GM12878 (cell line): Measurements from ENCODE around the gene ATP5ME. TPM values are rescaled to one million over a fixed set of nuclear protein-coding genes. Genes with fewer than 3 reads are reported as not detected.

Source experiments
- ATAC-seq: fragments of 200-7000 bp; cut with Tn5 transposase; 3 replicates; pipeline ENCODE4 v1.9.1; 2020; ENCODE audit warnings: mild to moderate bottlenecking, moderate library complexity
- BruUV-seq: library from RNA; stranded (reverse); fragments of 400-500 nt; replicated peaks from 2 replicates; lab custom pipeline; 2021; lab: Mats Ljungman, UMichigan
- CTCF ChIA-PET: fragments of 300-600 bp; sonication (Branson Sonifier 250); formaldehyde crosslinking; extraction: SDS; loops from one replicate; lab custom pipeline; 2021; ENCODE audit warnings: inconsistent platforms; lab: Yijun Ruan, JAX
- POLR2A ChIA-PET: fragments of 350-600 bp; formaldehyde crosslinking; extraction: SDS; loops from one replicate; lab custom pipeline; 2021; ENCODE audit warnings: inconsistent platforms; lab: Charles Lee
- RAD21 ChIA-PET: fragments of 300-600 bp; sonication (Branson Sonifier 250); formaldehyde crosslinking; loops from one replicate; lab custom pipeline; 2023; ENCODE audit warnings: antibody characterized with exemption; ENCODE audit not compliant: unreplicated experiment; lab: Charles Lee
- SMC1A ChIA-PET: fragments of 300-600 bp; sonication (Branson Sonifier 250); formaldehyde crosslinking; loops from one replicate; lab custom pipeline; 2023; ENCODE audit not compliant: unreplicated experiment, uncharacterized antibody; lab: Charles Lee
- DNase-seq: peaks from one replicate; pipeline ENCODE4 v3.0.0-alpha.2; 2011; ENCODE audit warnings: low read depth, low spot score
- FAIRE-seq: peaks from 3 replicates; lab custom pipeline; 2011; peaks lifted over from hg19 to GRCh38; lab: Jason Lieb, UNC
- H2AFZ ChIP-seq: 2 replicates; pipeline ENCODE4 v1.6.0; 2011; ENCODE audit warnings: low read depth, low read length, control low read depth; ENCODE audit not compliant: control insufficient read depth
- H3K27ac ChIP-seq: 2 replicates; pipeline ENCODE4 v1.5.1; 2011; ENCODE audit warnings: control low read depth; ENCODE audit not compliant: control insufficient read depth, insufficient read depth
- H3K27me3 ChIP-seq, 2 experiments: replicated peaks in 1 of 2; 2 replicates each; pipeline versions ENCODE4 v1.6.0 to v1.6.1; 2011; ENCODE audit warnings: low read length in 1 of 2; ENCODE audit not compliant: control insufficient read depth in 2 of 2, insufficient read depth in 2 of 2
- H3K36me3 ChIP-seq, 2 experiments: 2 replicates each; pipeline ENCODE4 v1.5.1; 2011; ENCODE audit warnings: low read length in 1 of 2; ENCODE audit not compliant: control insufficient read depth in 2 of 2, insufficient read depth in 2 of 2
- H3K4me1 ChIP-seq: 2 replicates; pipeline ENCODE4 v1.6.1; 2011; ENCODE audit warnings: mild to moderate bottlenecking, low read length, moderate library complexity, mixed read lengths; ENCODE audit not compliant: control insufficient read depth, insufficient read depth
- H3K4me2 ChIP-seq: 2 replicates; pipeline ENCODE4 v1.6.0; 2011; ENCODE audit warnings: control low read depth; ENCODE audit not compliant: control insufficient read depth, insufficient read depth
- H3K4me3 ChIP-seq: fragments of 200-600 bp; sonication (generic); 2 replicates; pipeline ENCODE4 v1.5.1; 2016
- H3K79me2 ChIP-seq: 2 replicates; pipeline ENCODE4 v1.6.0; 2011; ENCODE audit warnings: low read length; ENCODE audit not compliant: control insufficient read depth, insufficient read depth
- H3K9ac ChIP-seq: 2 replicates; pipeline ENCODE4 v1.8.0; 2011; ENCODE audit warnings: low read length, control low read depth, mixed read lengths; ENCODE audit not compliant: control insufficient read depth, insufficient read depth
- H3K9me3 ChIP-seq: replicated peaks from 3 replicates; pipeline ENCODE4 v1.5.1; 2011; ENCODE audit warnings: mild to moderate bottlenecking, low read length; ENCODE audit not compliant: control insufficient read depth, insufficient read depth
- H4K20me1 ChIP-seq: 2 replicates; pipeline ENCODE4 v1.6.0; 2011; ENCODE audit not compliant: control insufficient read depth, insufficient read depth
- BHLHE40 ChIP-seq, 2 experiments: fragments of 450-650 bp in 1 of 2; IDR thresholded peaks; 2 replicates each; pipeline ENCODE4 v1.6.1; 2011 to 2017; ENCODE audit warnings: low read depth in 2 of 2, borderline replicate concordance in 1 of 2, improper control_type of control experiment in 1 of 2, low read length in 1 of 2, mild to moderate bottlenecking in 1 of 2
- CBX5 ChIP-seq: sonication (generic); IDR thresholded peaks from 2 replicates; pipeline ENCODE4 v1.6.1; 2016; ENCODE audit warnings: low read depth, moderate library complexity, mild to moderate bottlenecking, inconsistent platforms
- CREM ChIP-seq: IDR thresholded peaks from 2 replicates; pipeline ENCODE4 v1.6.1; 2014; ENCODE audit warnings: antibody characterized with exemption, low read depth
- FOS ChIP-seq: IDR thresholded peaks from 3 replicates; pipeline ENCODE4 v1.6.1; 2011; ENCODE audit warnings: borderline replicate concordance; ENCODE audit not compliant: insufficient read length; ENCODE audit errors: extremely low read depth
- HDAC2 ChIP-seq: fragments of 200-600 bp; sonication (generic); IDR thresholded peaks from 2 replicates; pipeline ENCODE4 v1.6.1; 2017
- MTA2 ChIP-seq: fragments of 450-650 bp; IDR thresholded peaks from 2 replicates; pipeline ENCODE4 v1.6.1; 2016; ENCODE audit warnings: low read depth, mild to moderate bottlenecking, moderate library complexity
- PAX8 ChIP-seq: fragments of 450-650 bp; IDR thresholded peaks from 2 replicates; pipeline ENCODE4 v1.6.1; 2017; ENCODE audit warnings: mild to moderate bottlenecking, moderate library complexity
- POLR2A ChIP-seq: IDR thresholded peaks from 2 replicates; pipeline ENCODE4 v1.6.1; 2011; ENCODE audit warnings: low read depth, mild to moderate bottlenecking, low read length
- SREBF1 ChIP-seq: IDR thresholded peaks from 2 replicates; pipeline ENCODE4 v1.6.1; 2012; ENCODE audit warnings: mild to moderate bottlenecking, low read length
- SREBF2 ChIP-seq: IDR thresholded peaks from 2 replicates; pipeline ENCODE4 v1.6.1; 2012; ENCODE audit warnings: mild to moderate bottlenecking, low read length
- TBL1XR1 ChIP-seq: IDR thresholded peaks from 2 replicates; pipeline ENCODE4 v1.6.1; 2012; ENCODE audit warnings: low read depth, low read length, improper control_type of control experiment
- TCF7 ChIP-seq: IDR thresholded peaks from 2 replicates; pipeline ENCODE4 v1.6.1; 2014; ENCODE audit warnings: antibody characterized with exemption, borderline replicate concordance
- YBX1 ChIP-seq: fragments of 450-650 bp; IDR thresholded peaks from 2 replicates; pipeline ENCODE4 v1.6.1; 2016; ENCODE audit warnings: antibody characterized with exemption
- WGBS: methylation state at CpG from one replicate; pipeline ENCODE4 v1.1.6; 2016; ENCODE audit warnings: low lambda C conversion rate; ENCODE audit not compliant: insufficient replicate concordance, insufficient coverage; ENCODE audit errors: missing lambda C conversion rate; 5-methylcytosine and 5-hydroxymethylcytosine counted together
- in situ Hi-C: fragments of 300-500 bp; cut with MboI; formaldehyde crosslinking; loops from 9 replicates; pipeline ENCODE4 v1.14.3; 2018; ENCODE audit warnings: mixed read lengths
- intact Hi-C: fragments of 100-400 bp; cut with micrococcal nuclease; formaldehyde crosslinking; loops from one replicate; pipeline ENCODE4 v1.14.2; 2022; ENCODE audit not compliant: unreplicated experiment
- polyA plus RNA-seq, 11 experiments: library from polyadenylated mRNA; depleted of rRNA in 4 of 11; unstranded in 6 of 11; stranded (reverse) in 5 of 11; fragments of >200 nt; fragmentation: Nextera tagmentation in 4 of 11; fragmentation: Illumina TruSeq in 1 of 11; extraction: Ambion mirVana in 4 of 11; extraction: Trizol in 1 of 11; gene quantifications; 1 replicate in 1 of 11; 2 replicates in 10 of 11; pipeline versions ENCODE4 v1.2.1 to v1.2.3, GENCODE V29; 2011 to 2016; ENCODE audit warnings: inconsistent platforms in 2 of 11, missing spikeins in 2 of 11, low read depth in 1 of 11
- total RNA-seq, 4 experiments: library from RNA; depleted of rRNA in 3 of 4; stranded (reverse); fragments of >200 nt in 3 of 4; fragmentation: Illumina TruSeq in 1 of 4; extraction: Trizol in 1 of 4; gene quantifications; 2 replicates each; pipeline versions ENCODE4 v1.2.1 to v1.2.3, GENCODE V29; 2013 to 2021
- TF ChIP-seq, protein P1 (sequence below): IDR thresholded peaks from 2 replicates; pipeline ENCODE4 v1.6.1; 2012; ENCODE audit warnings: mild to moderate bottlenecking, low read depth, low read length

ATP5ME gene
- total and polyA plus RNA-seq, 10 of the 15 experiments (the other 5 are each of a cell fraction or from before 2014, with no cell fraction given), result 279 to 2,374 (median 509) TPM

DNA sequence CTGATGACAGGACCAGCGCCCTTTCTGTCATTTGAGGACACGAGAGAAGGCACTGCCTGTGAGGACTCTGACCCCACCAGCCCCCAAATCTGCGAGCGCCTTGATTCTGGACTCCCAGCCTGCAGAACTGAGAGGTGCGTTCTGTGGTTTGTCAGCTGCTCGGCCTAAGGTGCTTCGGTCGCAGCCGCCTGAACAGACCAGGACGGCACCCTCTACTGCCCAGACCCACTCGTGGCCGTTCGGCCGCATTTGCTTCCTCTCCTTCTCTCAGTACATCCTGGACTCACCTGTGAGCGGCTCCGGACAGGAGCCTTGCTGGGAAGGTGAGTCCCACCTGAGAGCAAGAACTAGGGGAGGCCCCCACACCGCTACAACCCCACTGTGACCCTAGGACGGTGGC, 40.0 kb upstream of the ATP5ME start:
- no TSS peak for BruUV-seq
- Histone ChIP-seq H3K4me3 (no peak overlapping the region), H3K36me3 (peaks cover 0 to 3% of the 10 kb centered on the region in 2 experiments; a peak in 2 of 4 replicates)
- POLR2A ChIA-PET, result no interaction called here
- SMC1A ChIA-PET, result no interaction called here
- ATAC-seq, result no peak
- intact Hi-C loops, result no loop called here
- TF ChIP-seq FOS (no peak), TCF7 (no peak), HDAC2 (no peak), MTA2 (no peak), BHLHE40 (IDR thresholded peaks at IDR 0.05; ENCODE audit: borderline replicate concordance in 1 of 2, low read depth in 2 of 2, low read length in 1 of 2) (no peak), CBX5 (no peak), YBX1 (no peak), CREM (no peak), SREBF1 (no peak), TBL1XR1 (no peak), POLR2A (no peak), SREBF2 (no peak), PAX8 (no peak)
- TF ChIP-seq, protein P1, sequence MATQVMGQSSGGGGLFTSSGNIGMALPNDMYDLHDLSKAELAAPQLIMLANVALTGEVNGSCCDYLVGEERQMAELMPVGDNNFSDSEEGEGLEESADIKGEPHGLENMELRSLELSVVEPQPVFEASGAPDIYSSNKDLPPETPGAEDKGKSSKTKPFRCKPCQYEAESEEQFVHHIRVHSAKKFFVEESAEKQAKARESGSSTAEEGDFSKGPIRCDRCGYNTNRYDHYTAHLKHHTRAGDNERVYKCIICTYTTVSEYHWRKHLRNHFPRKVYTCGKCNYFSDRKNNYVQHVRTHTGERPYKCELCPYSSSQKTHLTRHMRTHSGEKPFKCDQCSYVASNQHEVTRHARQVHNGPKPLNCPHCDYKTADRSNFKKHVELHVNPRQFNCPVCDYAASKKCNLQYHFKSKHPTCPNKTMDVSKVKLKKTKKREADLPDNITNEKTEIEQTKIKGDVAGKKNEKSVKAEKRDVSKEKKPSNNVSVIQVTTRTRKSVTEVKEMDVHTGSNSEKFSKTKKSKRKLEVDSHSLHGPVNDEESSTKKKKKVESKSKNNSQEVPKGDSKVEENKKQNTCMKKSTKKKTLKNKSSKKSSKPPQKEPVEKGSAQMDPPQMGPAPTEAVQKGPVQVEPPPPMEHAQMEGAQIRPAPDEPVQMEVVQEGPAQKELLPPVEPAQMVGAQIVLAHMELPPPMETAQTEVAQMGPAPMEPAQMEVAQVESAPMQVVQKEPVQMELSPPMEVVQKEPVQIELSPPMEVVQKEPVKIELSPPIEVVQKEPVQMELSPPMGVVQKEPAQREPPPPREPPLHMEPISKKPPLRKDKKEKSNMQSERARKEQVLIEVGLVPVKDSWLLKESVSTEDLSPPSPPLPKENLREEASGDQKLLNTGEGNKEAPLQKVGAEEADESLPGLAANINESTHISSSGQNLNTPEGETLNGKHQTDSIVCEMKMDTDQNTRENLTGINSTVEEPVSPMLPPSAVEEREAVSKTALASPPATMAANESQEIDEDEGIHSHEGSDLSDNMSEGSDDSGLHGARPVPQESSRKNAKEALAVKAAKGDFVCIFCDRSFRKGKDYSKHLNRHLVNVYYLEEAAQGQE, result no peak
- TF ChIP-seq, all 136 proteins: peak for 0
- Histone ChIP-seq H3K9me3 (no peaks in the 10 kb centered on the region), H3K27me3 (no peaks in the 10 kb centered on the region), H3K9ac (no peak overlapping the region), H3K79me2 (peaks cover 30% of the 10 kb centered on the region), H2AFZ (no peak overlapping the region), H4K20me1 (no peaks in the 10 kb centered on the region), H3K27ac (no peak overlapping the region), H3K4me1 (no peaks in the 10 kb centered on the region), H3K4me2 (no peak overlapping the region)
- ChIA-PET RAD21 (no interaction called here), CTCF (no interaction called here)
- in situ Hi-C loops, result no loop called here
- FAIRE-seq (no peak), DNase-seq (no peak)
- 96% methylated on average over 18 of the region's 18 CpGs for WGBS
